Left ventricle myocardium superior (tissue), 1 donor: ENCODE results near the gene AADACL4. TPM values are rescaled to one million over a fixed set of nuclear protein-coding genes. Genes with fewer than 3 reads are reported as not detected.
A peak's percentile ranks its signal among the peaks of the same experiment; 100 is the strongest.

Experiments used
- ATAC-seq: fragments of 200-7000 bp; cut with Tn5 transposase; one replicate; pipeline ENCODE4 v1.9.1; 2020; ENCODE audit warnings: mild to moderate bottlenecking, moderate library complexity
- DNase-seq: peaks from one replicate; pipeline ENCODE4 v3.0.0-alpha.2; 2020
- intact Hi-C: fragments of 100-400 bp; cut with micrococcal nuclease; formaldehyde crosslinking; loops from one replicate; pipeline ENCODE4 v1.11.0; 2022
- total RNA-seq: library from RNA; stranded (reverse); fragmentation: NEBNext Ultra II Directional; extraction: Animal tissue kit (Norgen Biotek cat#: 25700); gene quantifications from one replicate; pipeline ENCODE4 v1.2.1, GENCODE V29; 2021
- donor health status: DM: no; HTN: yes; CAD: no; lungs with severe emphysema.

Gene AADACL4
- total RNA-seq, 1 donor from 2014 or later = not detected

GRCh38 chr1:12621346-12622335 lies 22.2 kb upstream of the AADACL4 start:
- intact Hi-C loops = loop anchor here (10.0 kb wide), 2 partner anchors 207 to 297 kb away; no protein-coding TSS in a partner anchor
- ATAC-seq = no peak
- DNase-seq = peak; percentile 68

DNA sequence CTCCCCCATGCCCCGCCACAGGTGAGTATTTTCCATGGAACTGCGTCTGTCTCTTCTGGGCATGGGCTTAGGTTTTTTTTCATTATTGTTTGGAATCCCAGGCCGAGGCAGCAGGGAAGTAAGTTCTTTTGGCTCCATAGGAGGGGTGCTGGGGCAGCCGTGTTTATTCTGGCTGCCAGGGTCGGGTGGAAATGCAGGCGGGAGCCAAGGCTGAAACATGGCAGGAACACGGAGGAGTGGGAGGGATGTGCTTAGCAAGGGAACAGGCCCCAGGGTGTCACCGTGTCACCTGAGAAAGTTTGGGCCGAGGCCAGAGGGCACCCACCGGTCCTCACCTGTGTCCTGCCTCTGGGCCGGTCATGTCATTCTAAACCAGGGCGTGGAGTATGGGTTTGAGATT lies 21.4 kb upstream of the AADACL4 start:
- ATAC-seq = no peak
- DNase-seq = no peak

GRCh38 chr1:12625276-12625675 lies 18.6 kb upstream of the AADACL4 start:
- no peak for ATAC-seq
- no peak for DNase-seq
- intact Hi-C loops = loop anchor here (10.0 kb wide), 2 partner anchors 210 to 300 kb away; no protein-coding TSS in a partner anchor

More for the DNA sequence above, 21.4 kb upstream of the AADACL4 start:
- intact Hi-C loops = loop anchor here (10.0 kb wide), 2 partner anchors 208 to 298 kb away; no protein-coding TSS in a partner anchor

DNA sequence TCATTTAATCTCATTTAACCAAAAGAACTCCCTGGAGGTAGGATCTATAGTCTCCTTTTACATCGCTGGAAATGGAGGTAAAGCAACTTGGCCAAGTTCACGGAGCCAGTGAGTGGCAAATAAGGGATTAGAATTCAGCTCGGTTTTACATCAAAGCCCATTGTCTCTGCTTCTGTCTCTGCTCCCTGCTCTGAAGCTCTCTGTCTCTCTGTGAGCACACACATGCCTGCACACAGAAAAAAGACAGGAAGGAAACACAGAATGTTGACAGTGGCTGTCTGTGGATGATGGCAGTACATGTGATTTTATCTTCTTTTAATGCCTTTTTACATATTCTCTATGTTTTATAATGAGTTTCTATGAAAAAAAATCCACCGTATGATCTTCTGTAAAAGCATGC lies 17.0 kb upstream of the AADACL4 start:
- intact Hi-C loops = loop anchor here (10.0 kb wide), 2 partner anchors 212 to 302 kb away; no protein-coding TSS in a partner anchor
- ATAC-seq (no peak), DNase-seq (no peak)

DNA sequence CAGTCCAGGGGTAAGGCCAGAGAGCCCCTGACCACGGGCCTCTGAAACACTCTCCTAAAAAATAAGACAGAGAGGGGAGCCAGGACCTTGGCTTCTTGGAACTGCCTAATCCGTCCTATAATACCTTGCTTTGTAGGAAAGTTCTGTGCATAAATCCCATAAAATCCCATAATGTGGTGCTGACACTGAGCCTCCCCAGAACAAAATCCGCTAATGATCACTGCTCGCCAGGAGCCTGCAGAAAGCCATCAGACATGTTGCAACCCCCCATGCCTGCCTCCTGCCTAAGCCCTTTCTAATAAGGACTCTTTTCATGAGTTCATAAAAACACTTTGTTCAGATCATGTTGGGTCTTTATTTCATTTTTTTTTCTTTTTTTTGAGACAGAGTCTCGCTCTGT lies 16.6 kb upstream of the AADACL4 start:
- intact Hi-C loops = loop anchor here (10.0 kb wide), 2 partner anchors 212 to 302 kb away; no protein-coding TSS in a partner anchor
- DNase-seq (no peak), ATAC-seq (no peak)

DNA sequence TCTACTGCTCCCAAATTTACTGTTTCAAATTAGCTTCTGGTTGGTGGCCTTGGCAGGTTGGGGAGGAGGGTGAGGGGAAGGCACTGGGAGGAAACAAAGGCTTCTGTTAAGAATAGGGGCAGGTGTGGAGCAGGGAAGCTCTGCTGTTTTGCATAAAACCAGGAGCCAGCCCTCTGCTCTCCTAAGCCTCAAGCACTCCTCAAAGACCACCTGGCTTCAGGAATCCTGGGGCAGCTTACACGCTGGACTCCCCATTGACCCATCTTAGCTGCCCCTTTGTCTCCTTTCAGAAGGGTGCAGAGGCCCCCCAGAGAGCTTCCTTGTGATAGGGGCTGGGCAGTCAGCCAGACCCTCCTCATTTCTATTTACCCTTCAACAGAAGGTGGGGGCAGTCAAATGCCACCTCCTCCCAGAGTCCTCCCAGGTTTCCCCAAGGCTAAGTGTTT lies 14.4 kb upstream of the AADACL4 start:
- ATAC-seq = no peak
- DNase-seq = no peak
- intact Hi-C loops = loop anchor here (10.0 kb wide), 2 partner anchors 215 to 305 kb away; no protein-coding TSS in a partner anchor

DNA sequence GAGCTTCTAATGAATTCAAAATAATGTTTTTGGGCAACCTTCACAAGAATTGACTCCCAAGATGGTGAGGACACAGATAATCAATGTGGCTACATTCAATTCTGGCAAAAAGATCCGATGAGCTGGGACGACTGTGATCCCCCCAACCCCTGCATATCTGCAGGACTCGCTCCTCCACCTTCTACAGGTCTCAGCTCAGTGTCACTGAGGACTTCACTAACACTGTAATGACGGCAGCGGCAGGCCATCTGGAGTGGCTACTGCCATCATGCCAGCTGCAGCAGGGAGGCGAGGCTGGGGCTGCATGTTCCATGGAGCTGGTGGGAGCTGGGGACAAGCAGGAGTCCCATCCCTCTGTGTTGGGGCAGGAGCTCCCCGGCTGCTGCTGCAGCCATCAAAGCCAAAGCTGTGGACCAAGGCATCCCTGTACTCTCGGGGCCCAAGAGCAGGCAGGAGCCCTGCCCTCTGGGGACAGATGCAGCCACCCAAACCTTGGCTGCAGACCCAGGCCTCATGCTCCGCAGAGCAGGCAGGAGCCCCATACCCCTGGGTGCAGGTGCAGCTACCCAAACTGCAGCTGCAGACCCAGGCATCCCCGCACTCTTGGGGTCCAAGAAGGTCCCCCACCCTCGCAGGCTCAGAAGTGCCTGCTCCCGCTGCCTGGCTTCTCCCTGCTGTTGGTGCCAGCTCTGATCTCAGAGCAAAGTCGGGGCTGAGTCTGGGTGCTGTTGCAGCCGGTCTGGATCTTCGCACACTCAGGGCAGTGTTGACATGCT lies 13.7 kb upstream of the AADACL4 start:
- DNase-seq = no peak

DNA sequence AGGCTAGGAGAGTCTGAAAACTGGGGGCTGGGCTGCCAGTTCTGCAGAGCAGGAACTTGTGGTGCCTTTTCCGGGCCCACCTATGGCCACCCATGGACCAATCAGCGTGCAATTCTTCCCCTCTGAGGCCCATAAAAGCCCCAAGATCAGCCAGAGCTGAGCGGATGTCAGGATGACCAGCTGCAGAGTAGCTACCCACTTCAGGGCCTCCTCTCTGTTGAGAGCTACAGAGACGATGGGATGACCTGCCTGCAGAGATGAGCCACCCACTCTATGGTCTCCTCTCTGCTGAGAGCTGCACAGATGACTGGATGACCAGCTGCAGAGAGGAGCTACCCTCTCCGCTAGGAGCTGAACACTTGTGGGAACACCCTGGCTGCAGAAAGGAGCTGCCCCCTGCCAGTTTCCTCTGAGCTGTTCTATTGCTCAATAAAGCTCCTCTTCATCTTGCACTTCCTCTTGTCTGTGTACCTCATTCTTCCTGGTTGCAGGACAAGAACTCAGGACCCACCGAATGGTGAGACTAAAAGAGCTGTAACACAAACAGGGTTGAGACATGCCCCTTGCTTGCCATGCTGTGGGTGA lies 12.8 kb upstream of the AADACL4 start:
- ATAC-seq (no peak), DNase-seq (no peak)
- intact Hi-C loops = no loop called here

More for the DNA sequence above, 13.7 kb upstream of the AADACL4 start:
- no peak for ATAC-seq
- intact Hi-C loops = loop anchor here (10.0 kb wide), 2 partner anchors 215 to 305 kb away; no protein-coding TSS in a partner anchor

DNA sequence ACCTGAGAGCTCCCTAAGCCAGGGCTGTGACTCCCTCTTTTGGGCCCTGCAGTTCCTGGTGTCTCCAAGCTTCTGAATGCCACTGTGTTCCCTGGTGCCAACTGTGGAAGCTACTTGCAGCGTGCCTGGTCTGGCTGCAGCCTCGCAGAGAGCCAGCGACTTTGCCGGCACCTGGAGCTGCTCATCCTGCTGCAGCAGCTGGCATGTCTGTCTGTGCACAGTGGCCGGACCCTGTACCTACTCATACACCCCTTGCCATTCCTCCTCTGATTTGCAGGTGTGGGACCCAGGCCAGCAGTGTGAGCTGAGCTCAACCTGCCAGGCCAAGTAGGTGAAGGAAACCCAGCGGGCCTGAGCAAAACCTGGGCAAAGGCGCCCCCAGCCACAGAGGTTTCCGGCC lies 12.3 kb upstream of the AADACL4 start:
- ATAC-seq (no peak), DNase-seq (no peak)
- intact Hi-C loops = no loop called here

- intact Hi-C loops = no loop called here
- DNase-seq (no peak), ATAC-seq (no peak)
These were observed 9.7 kb upstream of the AADACL4 start for GRCh38 chr1:12634156-12634555.

DNA sequence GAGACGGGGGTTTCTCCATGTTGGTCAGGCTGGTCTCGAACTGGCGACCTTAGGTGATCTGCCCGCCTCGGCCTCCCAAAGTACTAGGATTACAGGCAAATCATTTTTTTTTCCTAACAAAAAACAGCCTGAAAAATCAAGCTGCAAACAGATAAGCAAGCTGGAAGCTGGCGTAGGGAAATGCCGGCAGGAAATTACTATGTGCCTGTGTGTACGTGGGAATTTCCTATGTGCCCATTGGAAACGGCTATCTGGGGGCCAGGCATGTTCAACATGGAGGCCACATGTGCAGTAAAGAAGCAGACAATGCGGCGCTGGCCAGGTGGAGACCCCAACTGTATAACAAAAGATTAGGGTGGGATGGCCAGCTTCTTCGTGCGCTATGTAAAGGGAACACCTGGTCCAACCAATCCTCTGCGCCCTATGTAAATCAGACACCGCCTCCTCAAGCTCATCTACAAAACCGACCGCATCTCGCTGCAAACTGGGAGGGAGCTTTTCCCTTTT lies 9.1 kb upstream of the AADACL4 start:
- DNase-seq = no peak
- no peak for ATAC-seq
- intact Hi-C loops = no loop called here

DNA sequence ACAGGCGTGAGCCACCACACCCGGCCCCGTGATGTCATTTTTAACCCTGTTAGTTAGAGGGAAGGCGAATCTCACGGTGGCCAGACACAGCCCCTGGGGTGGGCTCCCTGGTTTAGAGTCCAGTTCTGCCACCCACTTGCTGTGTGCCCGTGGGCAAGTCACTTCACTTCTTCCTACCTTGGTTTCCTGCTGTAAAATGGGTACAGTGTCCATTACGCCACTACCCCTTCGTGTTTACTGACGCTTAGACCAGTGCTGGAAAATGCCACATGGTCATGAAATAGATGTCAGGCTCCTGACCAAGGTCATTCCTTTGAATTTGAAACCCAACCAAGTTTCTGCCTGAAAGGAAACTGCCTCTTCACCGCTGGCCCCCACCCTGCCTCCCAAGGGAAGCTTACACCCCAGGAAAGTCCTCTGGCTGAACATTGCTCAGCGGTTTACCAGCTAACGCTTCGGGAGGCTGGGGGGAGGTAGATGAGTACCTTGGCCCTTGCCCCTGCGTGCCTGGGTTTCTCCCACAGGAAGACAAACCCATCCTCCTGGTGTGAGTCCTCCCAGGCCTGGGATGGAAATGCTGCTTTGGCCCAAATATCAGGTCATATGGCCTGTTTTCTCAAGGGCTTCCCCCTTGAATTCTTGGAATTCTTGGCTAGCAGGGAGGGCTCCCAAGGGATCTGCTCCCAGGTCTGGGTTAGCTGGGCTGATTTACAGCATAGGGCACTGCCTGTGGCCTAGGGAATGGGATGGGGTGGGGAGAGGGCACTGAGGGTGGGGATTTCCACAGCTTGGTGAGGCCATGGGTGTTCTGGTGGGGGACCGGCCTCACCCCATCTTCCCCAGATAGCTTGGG lies 7.6 kb upstream of the AADACL4 start:
- intact Hi-C loops = no loop called here
- DNase-seq (peak; percentile 65), ATAC-seq (peak; percentile 89)

DNA sequence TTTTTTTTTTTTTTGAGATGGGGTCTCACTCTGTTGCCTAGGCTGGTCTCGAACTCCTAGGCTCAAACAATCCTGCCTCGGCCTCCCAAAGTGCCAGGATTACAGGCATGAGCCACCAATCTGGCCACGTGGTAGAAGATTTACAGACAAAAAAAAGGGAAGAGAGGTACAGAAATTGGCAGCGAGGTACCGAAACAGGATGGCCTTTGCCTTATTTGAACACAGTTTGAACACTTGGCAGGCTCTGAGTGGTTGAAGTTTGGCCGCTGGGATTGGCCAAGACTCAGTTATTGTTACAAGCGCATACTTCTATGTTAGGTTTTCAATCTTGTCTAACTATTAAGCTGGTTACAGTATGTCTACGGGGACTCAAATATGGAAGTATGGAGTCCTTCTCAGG lies 6.2 kb upstream of the AADACL4 start:
- intact Hi-C loops = no loop called here
- no peak for DNase-seq
- ATAC-seq = no peak

- intact Hi-C loops = no loop called here
- no peak for ATAC-seq
- no peak for DNase-seq
These were observed 3.5 kb upstream of the AADACL4 start for GRCh38 chr1:12640237-12640957.

- no peak for DNase-seq
- no peak for ATAC-seq
- intact Hi-C loops = no loop called here
These were observed 3.0 kb upstream of the AADACL4 start for GRCh38 chr1:12640958-12641272.

- no peak for DNase-seq
- intact Hi-C loops = no loop called here
- ATAC-seq = no peak
These were observed 806 bp upstream of the AADACL4 start for GRCh38 chr1:12643079-12643478.

- no peak for DNase-seq
- intact Hi-C loops = no loop called here
- no peak for ATAC-seq
These were observed 352 bp downstream of the AADACL4 start for GRCh38 chr1:12644237-12644636.

- intact Hi-C loops = no loop called here
- no peak for DNase-seq
- no peak for ATAC-seq
These were observed 944 bp downstream of the AADACL4 start for GRCh38 chr1:12644829-12645228.
